NCI-H2081 (cell line): Measurements from ENCODE around the gene HOXC11.

Experiments used
- DNase-seq, 2 experiments: peaks; one replicate each; lab custom pipeline; 2025; lab: John Stamatoyannopoulos, UW

HOXC11 gene

GRCh38 chr12:53942467-53942997 lies 30.4 kb upstream of the HOXC11 start:
- no peak for DNase-seq

- DNase-seq, result no peak
These were observed 28.7 kb upstream of the HOXC11 start for GRCh38 chr12:53944209-53944608.

DNA sequence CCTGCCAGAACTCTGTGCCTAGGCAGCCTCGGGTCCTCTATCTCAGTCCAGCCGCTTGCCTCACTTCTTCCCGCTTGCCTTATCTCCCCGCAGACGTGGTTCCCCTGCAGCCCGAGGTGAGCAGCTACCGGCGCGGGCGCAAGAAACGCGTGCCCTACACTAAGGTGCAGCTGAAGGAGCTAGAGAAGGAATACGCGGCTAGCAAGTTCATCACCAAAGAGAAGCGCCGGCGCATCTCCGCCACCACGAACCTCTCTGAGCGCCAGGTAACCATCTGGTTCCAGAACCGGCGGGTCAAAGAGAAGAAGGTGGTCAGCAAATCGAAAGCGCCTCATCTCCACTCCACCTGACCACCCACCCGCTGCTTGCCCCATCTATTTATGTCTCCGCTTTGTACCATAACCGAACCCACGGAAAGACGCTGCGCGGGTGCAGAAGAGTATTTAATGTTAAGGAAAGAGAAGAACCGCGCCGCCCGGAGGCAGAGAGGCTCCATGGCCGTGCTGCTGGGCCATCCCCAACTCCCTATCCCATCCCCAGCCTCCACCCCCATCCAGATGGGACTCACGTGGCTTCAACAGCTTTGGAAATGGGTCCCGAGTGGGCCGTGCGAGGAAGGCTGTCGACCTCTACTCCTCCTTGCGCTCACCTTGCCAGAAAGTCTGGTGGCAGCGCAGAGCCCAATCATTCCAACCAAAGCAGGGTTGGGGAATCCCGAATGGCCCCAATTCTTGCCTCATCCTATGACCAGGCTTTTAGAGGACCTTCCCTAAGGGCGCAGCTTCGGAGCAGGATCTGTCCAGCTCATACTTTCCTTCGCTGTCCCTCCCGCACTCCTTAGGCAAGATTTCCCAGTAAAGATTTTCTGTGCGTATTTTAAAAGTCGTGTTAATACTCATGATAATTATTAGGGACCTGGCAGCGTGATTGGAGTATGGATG lies 27.7 kb upstream of the HOXC11 start:
- no peak for DNase-seq

DNA sequence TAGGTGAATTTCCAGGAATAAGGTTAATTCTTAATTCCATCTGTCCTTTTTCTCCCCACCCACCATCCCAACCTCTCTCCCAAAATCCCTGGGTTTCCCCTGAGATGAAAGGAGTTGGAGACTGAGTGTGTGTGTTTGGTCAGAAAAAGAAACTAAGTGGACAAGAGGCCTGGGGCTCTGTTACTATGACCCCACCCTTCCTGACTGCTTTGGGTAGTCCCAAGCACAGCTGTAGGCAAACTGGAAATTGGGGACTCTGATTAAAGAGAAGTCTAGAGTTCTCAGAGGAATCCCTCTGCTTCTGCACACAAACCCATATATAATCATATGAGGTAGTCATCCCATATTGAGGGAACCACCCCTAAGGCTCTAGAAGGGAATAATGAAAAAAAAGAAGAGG lies 25.2 kb upstream of the HOXC11 start:
- DNase-seq, result no peak

- DNase-seq, result no peak
These were observed 24.0 kb upstream of the HOXC11 start for GRCh38 chr12:53948650-53949593.

DNA sequence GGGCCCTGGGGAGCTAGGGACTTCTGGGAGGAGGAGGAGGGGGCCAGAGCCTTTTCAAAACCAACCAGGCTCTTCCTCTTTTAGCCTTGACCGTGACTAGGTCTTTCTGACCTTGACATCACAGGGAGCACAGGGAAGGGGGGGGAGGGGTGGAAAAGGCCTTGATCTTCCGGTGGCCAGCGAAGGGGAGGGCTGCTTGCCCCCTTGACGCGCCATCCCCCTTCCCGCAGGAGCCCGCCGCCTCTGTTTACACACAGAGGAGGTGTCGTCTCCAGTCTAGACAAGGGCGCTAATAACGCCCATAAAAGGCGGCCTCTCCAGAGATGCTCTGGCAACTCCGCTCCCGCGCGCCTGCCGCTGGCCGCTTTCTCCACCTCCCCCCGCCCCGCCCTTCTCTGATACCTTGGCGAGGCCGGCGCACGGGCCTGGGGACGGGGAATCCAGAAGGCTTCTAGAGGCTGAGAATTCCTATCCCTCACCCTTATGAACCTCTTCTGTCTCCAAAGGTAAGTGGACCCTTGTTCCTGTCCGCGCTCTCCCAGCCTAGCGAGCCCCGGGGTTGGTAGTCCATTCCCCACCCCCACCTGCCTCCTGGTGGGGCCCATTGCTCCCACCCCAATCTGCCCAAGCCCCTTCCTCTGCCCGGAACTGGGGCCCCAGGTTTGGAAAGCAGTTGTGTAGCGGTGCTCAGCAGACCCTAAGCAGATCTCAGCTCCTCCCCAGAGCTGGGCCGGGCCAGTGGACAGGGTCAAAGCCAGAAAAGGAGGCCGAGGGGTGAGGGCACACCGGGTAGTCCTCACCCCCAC lies 23.1 kb upstream of the HOXC11 start:
- no peak for DNase-seq

GRCh38 chr12:53950437-53950773 lies 22.5 kb upstream of the HOXC11 start:
- DNase-seq, result no peak

GRCh38 chr12:53950789-53951576 lies 21.9 kb upstream of the HOXC11 start:
- no peak for DNase-seq

DNA sequence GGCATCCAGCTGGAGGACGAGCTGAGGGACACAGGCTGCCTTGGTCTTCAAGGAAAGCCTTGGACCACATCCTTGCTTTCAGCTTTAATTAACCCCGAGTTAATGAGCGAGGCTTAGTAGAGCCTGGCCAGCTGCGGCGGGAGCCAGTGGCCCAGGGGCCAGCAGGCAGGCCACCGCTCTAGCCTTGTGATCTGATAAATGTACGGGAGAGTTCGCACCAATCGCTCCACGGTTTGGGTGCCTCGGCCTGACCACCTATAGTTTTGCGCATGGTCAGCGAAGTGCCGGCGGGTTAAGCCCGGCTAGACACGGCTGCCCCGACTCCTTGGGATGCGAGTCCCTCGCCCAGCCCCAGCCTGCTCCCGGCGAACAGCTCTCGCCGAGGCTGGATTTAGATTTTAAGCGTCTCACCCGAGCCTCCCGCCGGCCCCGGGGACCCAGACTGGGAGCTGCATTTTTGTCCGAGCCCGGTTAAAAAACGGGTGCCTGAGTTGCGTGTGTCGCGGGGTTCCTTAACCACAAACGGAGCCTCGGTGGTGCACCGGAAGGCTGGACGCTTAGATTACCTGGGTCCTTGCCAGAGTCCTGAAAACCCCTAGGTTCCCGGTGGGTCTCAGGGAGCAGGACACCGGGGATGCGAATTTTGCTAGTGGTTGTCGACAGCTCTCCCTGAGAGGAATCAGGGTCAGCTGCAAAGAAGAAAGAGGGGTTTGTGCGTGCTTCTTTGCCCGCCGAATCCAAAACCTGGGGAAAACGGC lies 21.2 kb upstream of the HOXC11 start:
- DNase-seq, result no peak

DNA sequence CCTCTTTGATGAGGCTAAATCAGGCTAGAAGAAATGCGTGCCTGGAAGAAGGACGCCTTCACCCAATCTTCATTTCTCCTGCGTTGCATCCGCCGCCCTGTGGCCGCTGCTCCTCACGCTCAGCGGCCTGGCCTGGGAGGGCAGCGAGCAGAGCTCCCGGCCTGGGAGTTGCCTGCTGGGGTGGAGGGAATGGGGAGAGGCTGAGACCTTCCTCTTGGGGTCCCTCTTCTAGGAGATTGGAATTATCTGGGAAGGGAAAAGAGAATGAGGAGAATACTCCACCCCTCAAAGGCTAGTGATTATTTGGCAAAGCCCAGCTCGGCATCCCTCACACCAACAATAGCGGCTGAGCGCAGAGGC lies 20.6 kb upstream of the HOXC11 start:
- DNase-seq, result no peak

GRCh38 chr12:53952871-53953734 lies 19.8 kb upstream of the HOXC11 start:
- DNase-seq, result no peak

DNA sequence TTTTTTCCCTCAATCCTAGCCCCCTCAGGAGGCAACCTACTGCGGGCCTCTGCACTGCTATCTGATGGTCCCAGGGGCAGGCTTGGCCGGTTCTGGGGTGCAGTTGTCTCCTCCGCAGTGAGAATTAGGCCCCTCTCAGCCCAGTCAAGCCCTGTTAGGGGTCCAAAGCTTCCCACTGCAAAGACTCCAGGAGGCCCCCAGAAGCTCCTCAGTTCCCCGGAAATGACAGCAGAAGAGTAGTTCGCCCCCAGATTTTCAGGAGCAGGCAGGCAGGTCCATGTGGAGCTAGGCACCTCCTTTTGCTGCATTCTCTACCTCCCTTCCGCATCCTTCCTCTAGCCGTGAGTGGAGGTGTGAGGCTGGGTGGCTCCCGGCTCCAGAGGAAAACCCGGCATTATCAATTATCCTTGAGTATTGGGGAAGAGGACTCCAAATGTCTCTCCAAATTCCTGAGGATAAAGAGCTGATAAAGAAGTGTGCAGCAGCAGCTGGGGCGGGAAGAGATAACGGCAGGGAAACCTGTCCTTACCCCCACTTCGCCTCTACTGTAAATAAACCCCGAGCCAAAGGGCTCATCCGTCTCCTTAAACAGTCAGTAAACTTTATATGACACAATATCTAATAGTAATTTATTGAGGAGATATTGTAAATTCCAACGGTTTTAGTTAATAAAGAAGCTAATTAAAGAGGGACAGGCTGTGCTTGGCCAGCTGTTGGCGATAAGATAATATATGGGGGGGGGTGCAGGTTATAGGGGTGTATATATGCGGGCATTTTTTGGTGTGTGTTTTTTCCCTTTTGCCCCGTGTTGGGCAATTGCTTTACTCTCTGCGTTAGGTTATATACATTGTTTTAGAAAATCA lies 18.9 kb upstream of the HOXC11 start:
- no peak for DNase-seq

DNA sequence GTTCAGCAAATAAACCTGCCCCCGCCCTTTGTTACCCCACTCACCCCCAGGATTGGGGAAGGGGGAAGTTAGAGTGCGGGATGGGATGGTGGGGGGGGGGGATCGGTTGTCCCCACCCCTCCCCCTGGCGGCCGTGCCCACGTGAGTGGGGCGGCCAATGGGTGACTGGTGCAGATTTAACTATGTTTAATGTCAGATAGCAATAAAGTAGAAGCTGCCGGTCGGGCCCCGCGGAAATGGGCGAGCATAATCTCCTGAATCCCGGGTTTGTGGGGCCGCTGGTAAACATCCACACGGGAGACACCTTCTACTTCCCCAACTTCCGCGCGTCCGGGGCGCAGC lies 18.3 kb upstream of the HOXC11 start, which contains the start of gene HOXC12:
Gene HOXC12 (plus strand): TSS at position 210 of the 342 bp plus-strand sequence. CDS start 27 bp downstream, at position 237.
- no peak for DNase-seq

- no peak for DNase-seq
These were observed 17.7 kb upstream of the HOXC11 start for GRCh38 chr12:53955036-53955775.

GRCh38 chr12:53955776-53956250 lies 17.1 kb upstream of the HOXC11 start:
- no peak for DNase-seq

- DNase-seq, result no peak
These were observed 16.6 kb upstream of the HOXC11 start for GRCh38 chr12:53956251-53956887.
